HL-60 (cell line): ENCODE data around the gene MYH7B.

ENCODE experiments used
- DNase-seq, 2 experiments: peaks; one replicate each; pipeline ENCODE4 v3.0.0-alpha.2; 2010 to 2020; ENCODE audit warnings: low read depth in 1 of 2, low spot score in 1 of 2
- H3K27ac ChIP-seq: fragments of 250-450 bp; sonication (Bioruptor Pico); replicated peaks from 2 replicates; pipeline ENCODE4 v1.5.1; 2020; ENCODE audit warnings: mild to moderate bottlenecking, moderate library complexity
- H3K27me3 ChIP-seq: fragments of 250-450 bp; sonication (Bioruptor Pico); 2 replicates; pipeline ENCODE4 v1.5.1; 2021; ENCODE audit warnings: mild to moderate bottlenecking, moderate library complexity; ENCODE audit not compliant: insufficient read depth, poor library complexity, severe bottlenecking
- H3K4me3 ChIP-seq: replicated peaks from 2 replicates; pipeline ENCODE4 v1.5.1; 2011; ENCODE audit warnings: mild to moderate bottlenecking, control low read depth, low read length; ENCODE audit not compliant: insufficient read depth
- CTCF ChIP-seq: IDR thresholded peaks from one replicate; pipeline ENCODE4 v1.5.1; 2011; ENCODE audit warnings: low read length, control low read depth, inconsistent platforms; ENCODE audit not compliant: insufficient read depth
- GABPA ChIP-seq: IDR thresholded peaks from 2 replicates; pipeline ENCODE4 v1.6.1; 2012; ENCODE audit warnings: low read depth
- POLR2AphosphoS5 ChIP-seq: IDR thresholded peaks from 2 replicates; pipeline ENCODE4 v1.6.1; 2012; ENCODE audit warnings: low read depth
- REST ChIP-seq: IDR thresholded peaks from 2 replicates; pipeline ENCODE4 v1.6.1; 2012; ENCODE audit warnings: low read depth; ENCODE audit not compliant: insufficient replicate concordance
- SPI1 ChIP-seq: IDR thresholded peaks from 2 replicates; pipeline ENCODE4 v1.6.1; 2012; ENCODE audit warnings: low read depth, mild to moderate bottlenecking, borderline replicate concordance

The MYH7B gene

GRCh38 chr20:34953960-34954359, 1.7 kb upstream of the MYH7B start:
- H3K27ac ChIP-seq = no peak overlapping the region

GRCh38 chr20:34954904-34955230, 801 bp upstream of the MYH7B start:
- H3K27ac ChIP-seq = peak overlapping the region; percentile 86
- no peak for DNase-seq
- no peaks in the 10 kb centered on the region for H3K27me3 ChIP-seq
- TF ChIP-seq REST (no peak), POLR2AphosphoS5 (no peak), GABPA (no peak), SPI1 (no peak), CTCF (no peak)
- peak overlapping the region; percentile 49 for H3K4me3 ChIP-seq

More at GRCh38 chr20:34953960-34954359, 1.7 kb upstream of the MYH7B start:
- TF ChIP-seq CTCF (no peak), POLR2AphosphoS5 (no peak), REST (no peak), SPI1 (no peak), GABPA (no peak)
- Histone ChIP-seq H3K4me3 (no peak overlapping the region), H3K27me3 (no peaks in the 10 kb centered on the region)
- DNase-seq = no peak

- Histone ChIP-seq H3K27me3 (no peaks in the 10 kb centered on the region), H3K4me3 (peak overlapping the region; percentile 49), H3K27ac (peak overlapping the region; percentile 86)
- TF ChIP-seq POLR2AphosphoS5 (no peak), REST (no peak), GABPA (no peak), CTCF (no peak), SPI1 (no peak)
- DNase-seq = no peak
Measured at GRCh38 chr20:34956041-34956458, 382 bp downstream of the MYH7B start.
